Osteocyte (in vitro differentiated cells): ENCODE data around the gene ADAMTSL5. TPM values are rescaled to one million over a fixed set of nuclear protein-coding genes. Genes with fewer than 3 reads are reported as not detected.

ENCODE experiments used
- DNase-seq: peaks from one replicate; pipeline ENCODE4 v3.0.0; 2021; ENCODE audit warnings: mixed read lengths; ENCODE audit not compliant: unreplicated experiment; ENCODE audit errors: extremely low spot score
- H3K27ac Mint-ChIP-seq: one replicate; pipeline ENCODE4 v1.8.0; 2021; ENCODE audit warnings: mild to moderate bottlenecking, mixed read lengths; ENCODE audit not compliant: unreplicated experiment
- H3K27me3 Mint-ChIP-seq: one replicate; pipeline ENCODE4 v1.8.0; 2021; ENCODE audit warnings: mixed read lengths; ENCODE audit not compliant: unreplicated experiment
- H3K36me3 Mint-ChIP-seq: one replicate; pipeline ENCODE4 v1.8.0; 2021; ENCODE audit warnings: mixed read lengths; ENCODE audit not compliant: unreplicated experiment
- H3K4me1 Mint-ChIP-seq: one replicate; pipeline ENCODE4 v1.8.0; 2021; ENCODE audit warnings: mixed read lengths; ENCODE audit not compliant: unreplicated experiment
- H3K4me3 Mint-ChIP-seq: one replicate; pipeline ENCODE4 v1.8.0; 2021; ENCODE audit warnings: mild to moderate bottlenecking, moderate library complexity, mixed read lengths; ENCODE audit not compliant: unreplicated experiment
- H3K9me3 Mint-ChIP-seq: one replicate; pipeline ENCODE4 v1.8.0; 2021; ENCODE audit warnings: mixed read lengths; ENCODE audit not compliant: unreplicated experiment
- total RNA-seq: library from RNA; stranded (reverse); gene quantifications from 2 replicates; pipeline ENCODE4 v1.2.1, GENCODE V29; 2021
- TF ChIP-seq, protein P1 (sequence below): fragments of 200-600 bp; sonication (generic); IDR thresholded peaks from 2 replicates; pipeline ENCODE4 v1.5.0; 2021; ENCODE audit warnings: antibody characterized with exemption, mild to moderate bottlenecking, moderate library complexity

ADAMTSL5 gene
- total RNA-seq, 1 donor from 2014 or later = 6.4 TPM

DNA sequence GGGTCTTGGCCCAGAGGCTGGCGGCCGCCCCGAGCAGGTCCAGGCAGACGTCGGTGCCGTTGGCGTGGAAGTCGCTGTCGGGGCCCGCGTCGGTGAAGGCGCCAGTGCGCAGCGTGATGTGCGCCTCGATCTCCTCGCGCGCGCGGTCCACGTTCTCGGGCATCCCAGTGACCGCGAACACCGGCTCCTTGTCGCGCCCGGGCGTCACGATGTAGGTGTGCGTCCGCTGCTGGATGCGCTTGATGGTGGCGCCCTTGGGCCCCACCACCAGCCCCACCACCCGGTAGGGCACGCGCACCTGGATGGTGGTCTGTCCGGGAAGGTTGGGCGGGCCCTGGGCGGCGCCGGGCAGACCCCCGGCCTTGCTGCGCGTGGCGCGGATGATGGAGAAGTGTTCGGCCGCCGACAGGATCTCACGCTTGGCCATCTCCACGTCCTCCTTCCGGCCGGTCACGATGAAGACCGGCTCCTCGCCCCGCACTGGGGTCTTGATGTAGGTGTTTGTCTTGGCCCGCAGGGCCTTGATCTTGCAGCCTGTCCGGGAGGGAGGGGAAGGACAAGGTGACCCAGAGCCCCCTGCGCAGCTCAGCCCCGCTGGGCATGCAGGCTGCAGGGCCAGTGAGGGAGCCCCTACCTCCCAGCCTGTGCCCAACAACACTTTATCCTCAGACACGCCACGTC lies 43.7 kb upstream of the ADAMTSL5 start:
- Mint-ChIP-seq H3K36me3 (peaks cover 3% of the 10 kb centered on the region), H3K27ac (no peak overlapping the region), H3K27me3 (no peaks in the 10 kb centered on the region), H3K4me3 (no peak overlapping the region), H3K9me3 (no peaks in the 10 kb centered on the region), H3K4me1 (peaks cover 2% of the 10 kb centered on the region)
- TF ChIP-seq, protein P1, sequence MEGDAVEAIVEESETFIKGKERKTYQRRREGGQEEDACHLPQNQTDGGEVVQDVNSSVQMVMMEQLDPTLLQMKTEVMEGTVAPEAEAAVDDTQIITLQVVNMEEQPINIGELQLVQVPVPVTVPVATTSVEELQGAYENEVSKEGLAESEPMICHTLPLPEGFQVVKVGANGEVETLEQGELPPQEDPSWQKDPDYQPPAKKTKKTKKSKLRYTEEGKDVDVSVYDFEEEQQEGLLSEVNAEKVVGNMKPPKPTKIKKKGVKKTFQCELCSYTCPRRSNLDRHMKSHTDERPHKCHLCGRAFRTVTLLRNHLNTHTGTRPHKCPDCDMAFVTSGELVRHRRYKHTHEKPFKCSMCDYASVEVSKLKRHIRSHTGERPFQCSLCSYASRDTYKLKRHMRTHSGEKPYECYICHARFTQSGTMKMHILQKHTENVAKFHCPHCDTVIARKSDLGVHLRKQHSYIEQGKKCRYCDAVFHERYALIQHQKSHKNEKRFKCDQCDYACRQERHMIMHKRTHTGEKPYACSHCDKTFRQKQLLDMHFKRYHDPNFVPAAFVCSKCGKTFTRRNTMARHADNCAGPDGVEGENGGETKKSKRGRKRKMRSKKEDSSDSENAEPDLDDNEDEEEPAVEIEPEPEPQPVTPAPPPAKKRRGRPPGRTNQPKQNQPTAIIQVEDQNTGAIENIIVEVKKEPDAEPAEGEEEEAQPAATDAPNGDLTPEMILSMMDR = no peak
- no peak for DNase-seq

DNA sequence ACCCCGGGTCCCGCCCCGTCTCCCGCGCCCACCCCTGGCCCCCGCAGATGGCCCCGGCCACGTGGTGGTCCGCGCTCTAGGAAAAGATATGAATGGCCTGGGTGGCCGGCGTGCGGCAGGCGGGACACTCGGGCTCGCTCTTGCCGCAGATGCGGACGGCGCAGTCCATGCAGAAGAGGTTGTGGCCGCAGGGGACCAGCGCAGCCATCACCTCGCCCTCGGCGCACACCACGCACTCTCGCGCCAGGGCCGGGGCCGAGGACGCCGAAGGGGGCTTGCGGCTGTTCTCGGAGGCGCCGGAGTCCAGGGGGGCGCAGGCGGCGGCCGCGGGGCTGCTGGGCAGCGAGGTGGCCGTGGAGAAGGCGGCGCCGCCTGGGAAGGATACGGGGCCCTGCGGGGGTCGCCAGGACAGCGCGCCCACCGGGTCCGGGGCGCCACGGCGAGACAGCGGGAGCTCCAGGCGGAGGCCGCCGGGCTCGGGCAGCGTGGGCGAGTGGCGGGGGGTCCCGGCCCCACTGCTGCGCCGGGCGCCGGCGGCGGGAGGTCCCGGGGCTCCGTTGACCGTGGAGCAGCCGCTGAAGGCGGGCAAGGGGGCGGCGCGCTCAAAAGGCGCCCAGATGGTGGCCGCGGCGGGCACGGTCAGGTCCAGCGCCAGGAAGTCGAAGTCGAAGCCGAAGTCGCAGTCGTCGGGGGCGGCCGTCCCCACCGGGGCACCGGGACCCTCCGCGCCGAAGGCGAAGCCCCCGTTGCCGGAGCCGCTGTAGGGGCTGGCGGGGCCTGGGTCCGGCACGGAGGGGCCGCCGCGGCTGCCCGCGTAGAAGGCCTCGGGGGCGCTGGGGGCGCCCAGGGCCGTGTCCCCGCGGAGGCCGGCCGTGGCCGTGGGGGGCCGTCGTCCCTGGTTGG lies 42.9 kb upstream of the ADAMTSL5 start:
- H3K36me3 Mint-ChIP-seq = peaks cover 3% of the 10 kb centered on the region
- no peak for DNase-seq
- no peaks in the 10 kb centered on the region for H3K27me3 Mint-ChIP-seq
- no peak overlapping the region for H3K27ac Mint-ChIP-seq
- no peak overlapping the region for H3K4me3 Mint-ChIP-seq
- TF ChIP-seq, protein P1 = no peak
- peaks cover 2% of the 10 kb centered on the region for H3K4me1 Mint-ChIP-seq
- no peaks in the 10 kb centered on the region for H3K9me3 Mint-ChIP-seq

DNA sequence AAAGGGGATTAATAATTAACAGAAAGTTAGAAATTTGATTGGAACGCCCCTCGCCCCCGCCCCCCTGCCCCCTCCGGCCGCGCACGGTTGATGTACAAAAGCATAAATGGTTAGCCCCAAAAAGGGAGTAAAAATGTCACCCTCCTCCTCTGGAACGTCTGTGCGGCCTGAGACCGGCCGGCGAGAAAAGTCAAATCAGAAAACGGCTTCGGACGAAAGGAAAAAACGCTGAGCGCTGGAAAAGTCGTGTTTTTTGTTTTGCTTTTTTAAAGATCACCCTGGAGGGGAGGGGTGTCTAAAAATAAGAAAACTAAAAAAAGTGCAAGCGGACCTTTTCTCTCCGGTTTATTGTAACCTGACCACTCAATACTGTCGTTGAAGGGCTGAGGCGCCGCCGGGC lies 42.1 kb upstream of the ADAMTSL5 start:
- Mint-ChIP-seq H3K27me3 (no peaks in the 10 kb centered on the region), H3K36me3 (peaks cover 3% of the 10 kb centered on the region), H3K9me3 (no peaks in the 10 kb centered on the region), H3K4me3 (no peak overlapping the region), H3K4me1 (no peaks in the 10 kb centered on the region), H3K27ac (no peak overlapping the region)
- no peak for DNase-seq
- TF ChIP-seq, protein P1 = no peak

DNA sequence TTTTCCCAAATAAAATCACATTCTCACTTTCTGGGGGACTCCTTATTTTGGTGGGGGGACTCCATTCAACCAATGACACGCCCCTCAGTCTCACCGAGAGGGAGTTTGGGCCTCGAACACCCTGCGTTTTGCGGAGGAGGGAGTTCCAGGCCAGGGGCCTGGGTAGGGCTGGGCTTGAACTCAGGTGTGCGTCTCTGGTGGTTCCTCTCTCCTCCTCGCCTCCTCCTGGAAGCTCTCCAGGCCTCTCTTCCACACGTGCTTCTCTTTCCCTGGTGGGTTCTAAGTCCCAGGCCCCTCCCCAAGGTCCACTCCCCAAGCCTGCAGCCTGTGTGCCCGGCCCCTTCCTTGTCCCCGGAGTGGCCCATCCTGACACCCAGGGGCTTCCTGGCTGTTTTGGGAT lies 40.6 kb upstream of the ADAMTSL5 start:
- no peak overlapping the region for H3K27ac Mint-ChIP-seq
- no peaks in the 10 kb centered on the region for H3K27me3 Mint-ChIP-seq
- no peak overlapping the region for H3K4me3 Mint-ChIP-seq
- H3K9me3 Mint-ChIP-seq = no peaks in the 10 kb centered on the region
- no peaks in the 10 kb centered on the region for H3K4me1 Mint-ChIP-seq
- no peak for DNase-seq
- TF ChIP-seq, protein P1 = no peak
- H3K36me3 Mint-ChIP-seq = peaks cover 3% of the 10 kb centered on the region
